Measurements from ENCODE around the gene FOXP4.

FOXP4 gene

GRCh38 chr6:41639809-41640371 is 93.7 kb downstream of the FOXP4 start:
- no peak for DNase-seq (ENCODE audit: low read depth)
- no peak overlapping the region for H3K4me3 ChIP-seq (ENCODE audit: low read length)
- TF ChIP-seq, protein P1, sequence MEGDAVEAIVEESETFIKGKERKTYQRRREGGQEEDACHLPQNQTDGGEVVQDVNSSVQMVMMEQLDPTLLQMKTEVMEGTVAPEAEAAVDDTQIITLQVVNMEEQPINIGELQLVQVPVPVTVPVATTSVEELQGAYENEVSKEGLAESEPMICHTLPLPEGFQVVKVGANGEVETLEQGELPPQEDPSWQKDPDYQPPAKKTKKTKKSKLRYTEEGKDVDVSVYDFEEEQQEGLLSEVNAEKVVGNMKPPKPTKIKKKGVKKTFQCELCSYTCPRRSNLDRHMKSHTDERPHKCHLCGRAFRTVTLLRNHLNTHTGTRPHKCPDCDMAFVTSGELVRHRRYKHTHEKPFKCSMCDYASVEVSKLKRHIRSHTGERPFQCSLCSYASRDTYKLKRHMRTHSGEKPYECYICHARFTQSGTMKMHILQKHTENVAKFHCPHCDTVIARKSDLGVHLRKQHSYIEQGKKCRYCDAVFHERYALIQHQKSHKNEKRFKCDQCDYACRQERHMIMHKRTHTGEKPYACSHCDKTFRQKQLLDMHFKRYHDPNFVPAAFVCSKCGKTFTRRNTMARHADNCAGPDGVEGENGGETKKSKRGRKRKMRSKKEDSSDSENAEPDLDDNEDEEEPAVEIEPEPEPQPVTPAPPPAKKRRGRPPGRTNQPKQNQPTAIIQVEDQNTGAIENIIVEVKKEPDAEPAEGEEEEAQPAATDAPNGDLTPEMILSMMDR (conservative IDR thresholded peaks at IDR 0.05; ENCODE audit: low read length) = no peak

GRCh38 chr6:41640426-41640825 is 94.2 kb downstream of the FOXP4 start:
- TF ChIP-seq, protein P1 (conservative IDR thresholded peaks at IDR 0.05; ENCODE audit: low read length) = no peak
- no peak for DNase-seq (ENCODE audit: low read depth)
- H3K4me3 ChIP-seq (ENCODE audit: low read length) = no peak overlapping the region

GRCh38 chr6:41641352-41641925 is 95.3 kb downstream of the FOXP4 start:
- TF ChIP-seq, protein P1 (conservative IDR thresholded peaks at IDR 0.05; ENCODE audit: low read length) = no peak
- H3K4me3 ChIP-seq (ENCODE audit: low read length) = no peak overlapping the region
- no peak for DNase-seq (ENCODE audit: low read depth)

DNA sequence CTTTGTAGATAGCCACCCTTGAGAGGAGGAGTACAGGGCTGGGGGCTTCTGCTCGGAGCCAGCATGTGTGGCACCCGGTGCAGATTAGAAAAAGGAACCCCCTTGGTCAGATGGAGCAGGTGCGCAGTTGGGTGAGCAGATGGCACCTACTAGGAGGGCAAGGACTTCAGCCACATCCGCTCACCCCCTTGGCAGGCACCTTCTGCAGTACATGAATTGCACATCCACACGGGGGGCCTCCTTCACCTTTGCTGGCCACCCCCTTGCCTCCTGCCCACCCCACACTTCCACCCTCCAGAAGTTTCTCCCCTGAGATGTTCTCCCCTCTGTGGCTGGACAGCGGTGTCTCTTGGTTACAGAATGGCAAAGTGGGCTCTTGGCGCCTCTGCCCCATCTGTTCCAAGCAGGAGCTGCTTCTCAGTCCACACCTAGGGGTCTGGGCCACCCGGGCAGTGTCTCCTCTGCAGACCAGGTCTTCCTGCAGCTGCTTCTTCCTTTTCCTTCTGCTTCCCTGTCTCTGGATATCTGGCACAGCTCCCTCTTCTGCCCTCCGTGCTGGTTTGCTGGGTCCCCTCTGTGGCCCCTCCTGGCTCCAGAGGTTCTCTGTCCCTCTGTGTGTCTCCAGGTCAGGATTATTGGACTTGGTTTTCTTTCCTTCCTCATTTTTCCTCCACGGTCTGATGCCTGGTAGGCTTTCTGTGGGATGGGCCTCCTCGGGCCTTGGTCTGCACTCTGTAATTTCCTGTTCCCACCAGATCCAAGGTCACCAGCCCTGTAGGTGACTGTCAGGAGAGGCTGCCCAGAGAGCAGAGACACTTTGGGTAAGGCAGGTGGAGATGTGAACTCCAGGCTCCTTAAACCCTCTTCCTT is 96.1 kb downstream of the FOXP4 start:
- H3K4me3 ChIP-seq (ENCODE audit: low read length) = no peak overlapping the region
- DNase-seq (ENCODE audit: low read depth) = no peak
- TF ChIP-seq, protein P1 (conservative IDR thresholded peaks at IDR 0.05; ENCODE audit: low read length) = no peak

- TF ChIP-seq, protein P1 (conservative IDR thresholded peaks at IDR 0.05; ENCODE audit: low read length) = no peak
- no peak overlapping the region for H3K4me3 ChIP-seq (ENCODE audit: low read length)
- no peak for DNase-seq (ENCODE audit: low read depth)
Measured at GRCh38 chr6:41642960-41643898, 97.0 kb downstream of the FOXP4 start.

- TF ChIP-seq, protein P1 (conservative IDR thresholded peaks at IDR 0.05; ENCODE audit: low read length) = no peak
- no peak overlapping the region for H3K4me3 ChIP-seq (ENCODE audit: low read length)
- no peak for DNase-seq (ENCODE audit: low read depth)
Measured at GRCh38 chr6:41643899-41644269, 97.7 kb downstream of the FOXP4 start.

Measured in AG10803 (cell line).